NCI-H2196 (cell line): ENCODE measurements around the gene RPAP3.

Source experiments
- DNase-seq: peaks from one replicate; lab custom pipeline; 2025; ENCODE audit not compliant: unreplicated experiment; lab: John Stamatoyannopoulos, UW

Gene RPAP3

DNA sequence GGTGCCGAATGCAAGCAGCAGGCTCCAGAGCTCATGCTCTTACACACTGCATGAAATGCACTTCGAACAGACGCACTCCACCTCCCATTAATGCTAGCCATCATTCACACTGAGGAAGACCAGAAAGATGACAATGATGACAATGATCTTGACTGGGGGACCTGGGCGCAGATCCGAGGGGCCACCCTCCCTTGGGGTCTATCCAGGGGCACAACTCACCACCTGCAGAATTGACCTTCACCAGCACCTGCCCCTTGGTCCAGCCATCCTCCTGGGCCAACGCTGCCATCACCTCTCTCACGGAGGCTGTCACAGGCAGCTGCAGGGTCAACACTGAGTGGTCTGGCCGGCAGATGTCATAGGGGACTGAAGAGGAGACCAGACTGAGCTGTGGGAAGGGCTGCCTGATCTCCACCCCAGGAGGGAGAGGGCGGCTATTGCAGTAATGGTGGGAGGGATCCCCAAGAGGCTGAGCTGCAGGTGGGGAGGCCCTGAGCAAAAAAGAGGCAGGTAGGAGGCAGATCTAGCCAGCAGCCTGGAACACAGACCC lies 37.6 kb upstream of the RPAP3 start:
- no peak for DNase-seq

- DNase-seq = peak; percentile 34
Observed at GRCh38 chr12:47742253-47742825, 36.5 kb upstream of the RPAP3 start.

DNA sequence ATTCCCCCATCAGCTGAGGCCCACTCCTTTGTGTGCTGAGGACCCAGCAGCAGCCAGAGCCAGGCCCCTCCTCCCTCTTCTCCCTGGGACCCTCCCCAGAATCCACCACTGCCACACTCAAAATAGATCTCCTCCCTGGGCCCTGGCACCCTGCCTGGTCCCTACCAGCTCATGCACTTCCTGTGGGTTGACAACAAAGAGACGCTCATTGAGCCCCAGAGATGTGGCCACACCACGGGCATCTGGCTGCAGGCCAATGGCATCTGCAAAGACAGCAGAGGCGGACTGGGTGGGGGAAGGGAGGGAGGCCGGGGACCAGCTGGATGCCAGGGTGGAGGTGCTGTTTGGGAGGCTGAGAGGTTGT lies 35.5 kb upstream of the RPAP3 start:
- peak; percentile 96 for DNase-seq

DNA sequence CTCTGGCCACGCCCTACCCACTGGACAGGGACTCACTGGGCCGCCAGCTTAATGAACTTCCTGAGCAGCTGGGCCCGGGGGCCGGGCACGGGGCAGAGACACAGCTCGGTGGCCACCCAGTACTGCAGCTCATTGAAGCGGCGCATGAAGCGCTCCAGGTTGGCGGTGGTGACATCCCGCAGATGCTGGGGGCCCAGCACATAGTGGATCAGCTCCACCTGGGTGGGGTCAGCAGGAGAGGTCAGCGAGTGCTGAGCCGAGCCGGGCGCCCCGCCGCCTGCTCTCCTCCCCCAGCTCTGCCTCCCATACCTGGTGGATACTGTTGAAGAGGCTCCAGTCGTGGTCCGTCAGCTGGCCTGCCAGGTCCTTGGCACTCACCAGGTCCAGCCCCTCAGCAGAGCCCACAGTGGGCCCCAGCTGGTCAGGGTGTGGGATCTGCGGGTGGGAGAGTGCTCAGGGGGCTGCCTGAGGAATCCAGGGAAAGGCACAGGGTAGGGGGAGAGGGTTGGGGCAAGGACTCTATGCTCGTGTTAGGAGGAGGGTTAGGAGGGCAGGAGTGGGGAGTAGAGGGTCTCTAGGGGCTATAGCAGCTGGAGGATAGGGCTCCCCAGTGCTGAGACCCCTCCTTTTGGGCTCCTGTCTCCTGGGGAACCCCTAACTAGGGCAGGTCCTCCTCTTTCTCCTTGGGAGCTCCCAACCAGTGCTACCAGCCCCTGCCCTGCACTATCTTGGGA lies 34.9 kb upstream of the RPAP3 start:
- no peak for DNase-seq

GRCh38 chr12:47739979-47740378 lies 34.1 kb upstream of the RPAP3 start:
- DNase-seq = no peak

DNA sequence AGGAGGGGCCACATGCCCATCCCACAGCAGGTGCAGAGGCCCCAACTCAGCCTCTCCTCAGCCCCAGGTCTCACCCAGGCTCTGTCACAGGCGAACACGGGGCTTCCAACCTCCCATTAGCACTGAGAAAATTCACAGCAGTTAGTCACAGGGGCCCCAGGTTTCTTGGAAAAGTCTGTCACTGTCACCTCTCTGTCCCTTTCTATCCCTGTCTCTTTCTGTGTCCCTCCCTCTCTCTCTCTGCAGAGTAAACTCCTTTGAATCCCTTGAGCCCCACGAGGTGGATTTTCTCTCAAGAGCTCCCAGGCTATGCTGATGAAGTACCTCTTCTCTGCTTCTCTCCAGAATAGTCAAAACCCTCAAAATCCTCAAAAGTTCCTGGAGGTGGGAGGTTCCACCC lies 33.5 kb upstream of the RPAP3 start:
- no peak for DNase-seq

DNA sequence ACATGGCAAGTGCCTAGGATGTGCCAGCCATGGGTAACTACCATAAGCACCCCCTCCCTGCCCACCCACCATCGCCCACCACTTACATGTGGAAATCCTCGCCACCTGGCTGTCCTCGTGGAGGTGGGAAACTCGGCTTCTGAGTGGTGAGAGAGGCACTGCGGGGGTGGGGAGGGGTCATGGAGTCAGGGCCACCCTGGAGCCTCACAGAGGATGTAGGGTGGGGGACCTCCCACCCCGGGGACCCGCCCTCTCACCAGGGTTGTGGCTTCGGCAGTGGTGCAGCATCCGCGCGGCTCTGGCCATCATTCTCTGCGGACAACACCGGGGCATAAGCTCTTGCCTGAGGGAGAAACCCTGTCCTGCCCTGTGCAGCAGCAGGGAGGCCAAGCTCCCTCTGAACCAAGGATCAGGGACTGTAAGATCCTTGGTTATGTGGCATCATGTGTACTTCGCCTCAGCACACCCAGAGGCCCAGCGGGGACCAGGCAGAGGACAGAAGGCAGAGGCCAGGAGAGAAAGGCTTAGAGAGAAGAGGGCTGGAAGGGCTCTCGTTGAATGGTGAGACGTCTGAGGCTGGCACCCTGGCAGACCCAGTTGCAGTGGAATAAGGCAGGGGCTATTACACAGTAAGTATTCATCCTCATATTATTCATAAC lies 32.2 kb upstream of the RPAP3 start:
- DNase-seq = no peak

DNA sequence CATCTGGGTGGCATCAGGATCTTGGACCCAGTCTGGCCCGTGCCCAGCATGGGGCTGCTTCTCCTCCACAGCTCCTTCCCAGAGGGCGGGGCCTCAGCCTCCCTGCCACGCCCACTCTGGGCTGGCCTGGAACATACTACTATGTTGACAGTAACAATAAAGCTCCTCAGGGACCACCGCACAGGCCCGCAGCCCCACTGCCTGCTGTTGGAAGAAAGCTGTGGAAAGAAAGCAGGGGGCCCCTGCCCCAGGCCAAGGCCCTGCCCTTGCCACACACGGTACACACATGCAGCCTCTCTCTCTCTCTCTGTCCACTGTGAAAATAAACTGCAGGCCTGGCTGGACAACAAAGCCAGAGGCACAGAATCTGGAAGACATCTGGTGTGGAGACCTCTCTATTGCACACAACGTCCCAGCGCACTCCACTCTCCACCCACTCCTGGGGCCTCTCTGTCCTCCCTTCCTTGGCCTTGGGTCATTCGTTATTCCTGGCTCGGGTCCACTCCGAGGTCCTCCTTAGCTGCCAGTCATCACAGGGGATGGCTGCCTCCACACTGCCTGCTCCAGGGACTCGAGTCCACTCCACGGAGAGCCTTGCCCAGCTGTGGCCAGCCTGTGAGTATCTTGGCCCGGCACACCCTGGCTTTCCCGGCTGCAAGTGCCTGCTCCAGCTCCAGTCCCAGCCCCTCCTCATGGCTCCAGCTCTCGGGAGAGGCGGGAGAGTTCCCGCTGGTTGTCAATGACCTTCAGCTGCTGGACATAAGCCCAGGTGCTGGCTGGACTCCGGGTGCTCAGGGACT lies 31.2 kb upstream of the RPAP3 start:
- DNase-seq = no peak

- DNase-seq = no peak
Observed at GRCh38 chr12:47736216-47736615, 30.4 kb upstream of the RPAP3 start.

DNA sequence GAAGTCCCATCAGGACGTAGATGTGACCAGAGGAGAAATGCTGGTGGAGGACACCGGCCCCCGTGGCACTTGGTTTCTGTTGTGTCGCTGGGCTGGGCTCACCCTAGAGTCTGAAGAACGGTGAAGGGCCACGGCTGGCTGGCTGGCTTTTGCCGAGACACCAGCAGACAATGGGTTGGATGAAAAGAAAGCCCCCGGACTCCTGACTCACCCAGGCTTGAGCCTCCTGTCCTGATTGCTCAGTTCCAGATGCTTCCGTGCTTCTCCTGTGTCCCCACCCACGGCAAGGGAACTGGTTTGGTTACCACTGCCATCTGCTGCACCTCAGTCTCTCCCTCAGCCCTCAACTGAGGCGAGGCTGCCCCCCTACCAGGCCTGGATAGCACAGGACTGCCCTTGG lies 29.8 kb upstream of the RPAP3 start:
- DNase-seq = no peak

DNA sequence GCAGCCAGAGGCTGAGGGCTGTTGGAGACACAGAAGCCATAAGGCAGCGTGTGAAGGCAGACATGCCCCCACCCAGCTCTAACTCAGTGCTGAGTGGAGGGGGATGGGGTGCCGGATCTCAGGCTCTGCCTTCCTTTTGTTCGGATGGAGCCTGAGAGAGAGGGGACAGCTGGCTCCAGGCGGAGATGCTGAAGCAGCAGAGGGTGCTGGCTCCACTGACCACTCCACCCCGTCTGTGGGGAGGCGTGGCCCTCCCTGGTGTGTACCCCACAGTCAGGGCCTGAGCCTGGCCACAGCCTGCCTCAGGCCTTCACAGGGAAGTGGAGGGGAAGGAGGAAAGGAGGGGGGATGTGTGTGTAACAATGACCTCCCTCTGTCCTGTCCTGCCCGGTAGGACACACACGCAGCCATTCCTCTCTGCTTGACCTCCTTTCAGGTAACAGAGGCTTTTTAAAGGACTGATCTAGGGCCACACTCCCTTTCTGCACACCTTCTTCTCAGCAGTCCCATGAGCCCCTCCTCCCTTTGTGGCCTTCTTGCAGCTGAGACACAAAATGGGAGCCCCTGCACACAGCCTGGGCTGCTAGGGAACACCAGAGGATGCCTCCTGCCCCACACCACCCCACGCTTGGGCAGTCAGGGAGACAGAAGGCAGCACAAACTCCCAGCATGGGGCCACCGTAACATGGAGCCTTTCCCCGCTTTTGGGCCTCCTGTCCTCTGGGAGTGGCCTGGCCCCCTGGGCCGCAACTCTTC lies 29.1 kb upstream of the RPAP3 start:
- no peak for DNase-seq

DNA sequence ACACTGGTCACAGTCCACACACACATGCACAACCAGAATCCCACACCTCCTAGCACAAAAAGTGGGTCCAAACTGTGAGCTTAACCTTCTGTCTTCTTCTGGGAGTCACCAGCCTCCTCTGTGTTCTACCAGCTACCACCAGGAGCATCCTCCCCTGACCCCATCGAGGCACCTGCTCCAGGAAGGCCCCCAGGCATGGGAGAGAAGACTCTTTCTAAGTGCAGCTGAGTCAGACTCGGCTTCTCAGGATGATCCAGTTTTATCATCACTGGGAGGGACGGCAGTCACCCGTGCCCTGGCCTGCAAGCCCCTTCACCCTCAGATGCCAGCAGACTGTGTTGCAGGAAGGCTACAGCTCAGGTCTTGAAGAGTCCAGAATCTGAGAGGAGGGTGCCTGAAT lies 27.3 kb upstream of the RPAP3 start:
- no peak for DNase-seq

DNA sequence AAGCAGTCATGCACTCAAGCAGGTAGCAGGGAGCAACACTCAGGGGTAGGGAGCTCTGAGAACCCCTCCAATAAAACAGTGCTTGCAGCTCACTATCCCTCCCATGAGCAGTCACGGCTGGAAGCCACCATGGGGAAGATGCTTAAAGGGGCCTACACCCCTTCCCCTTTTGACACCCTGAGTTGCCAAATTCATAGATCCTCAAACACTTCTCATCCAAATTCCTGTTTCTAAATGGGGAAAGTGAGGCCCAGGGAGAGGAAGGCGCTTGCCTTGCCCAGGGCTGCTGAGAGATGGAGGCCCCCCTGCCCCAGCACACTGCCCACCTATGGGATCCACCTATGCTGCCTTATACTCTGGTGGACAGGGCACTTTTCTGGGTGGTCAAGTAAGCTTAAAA lies 26.7 kb upstream of the RPAP3 start:
- no peak for DNase-seq

GRCh38 chr12:47731723-47732122 lies 25.9 kb upstream of the RPAP3 start:
- no peak for DNase-seq

DNA sequence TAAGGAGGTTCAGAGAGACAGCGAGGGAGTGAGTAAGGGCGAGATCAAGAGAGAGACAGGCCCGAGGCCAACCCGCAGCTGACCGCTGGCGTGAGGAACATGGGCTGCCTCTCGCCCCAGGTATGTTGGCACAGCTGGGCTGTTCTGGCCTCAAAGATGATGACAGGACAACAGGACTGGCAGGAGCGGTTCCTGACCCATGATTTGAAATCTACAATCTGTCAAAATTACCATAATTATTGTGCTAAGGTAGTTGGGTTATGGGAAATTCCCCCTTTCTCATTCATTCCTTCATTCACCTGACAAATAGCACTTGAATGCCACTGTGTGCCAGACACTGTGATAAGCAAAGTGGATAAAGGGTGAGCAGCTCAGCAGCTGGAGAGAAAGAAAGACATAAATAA lies 24.5 kb upstream of the RPAP3 start:
- peak; percentile 55 for DNase-seq

- no peak for DNase-seq
Observed at GRCh38 chr12:47729233-47729632, 23.4 kb upstream of the RPAP3 start.

DNA sequence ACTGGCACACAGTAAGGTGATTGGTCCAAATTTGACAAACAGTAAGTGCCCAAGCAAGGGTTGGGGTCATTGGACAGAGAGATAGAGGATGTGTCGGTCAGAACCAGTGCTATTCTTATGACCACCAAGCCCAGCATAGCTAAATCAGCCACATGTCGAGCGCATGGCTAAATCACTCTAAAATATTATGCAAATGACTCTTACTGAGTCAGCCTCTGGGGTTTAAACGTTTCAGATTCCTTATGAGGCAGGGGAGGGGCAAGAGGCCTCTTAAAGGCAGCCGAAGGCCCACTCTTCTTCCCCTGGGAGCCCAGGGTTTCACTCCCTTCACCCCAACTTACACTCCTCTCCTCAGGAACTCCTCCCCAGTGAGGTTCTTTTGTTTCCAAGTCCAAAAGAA lies 20.1 kb upstream of the RPAP3 start:
- no peak for DNase-seq

DNA sequence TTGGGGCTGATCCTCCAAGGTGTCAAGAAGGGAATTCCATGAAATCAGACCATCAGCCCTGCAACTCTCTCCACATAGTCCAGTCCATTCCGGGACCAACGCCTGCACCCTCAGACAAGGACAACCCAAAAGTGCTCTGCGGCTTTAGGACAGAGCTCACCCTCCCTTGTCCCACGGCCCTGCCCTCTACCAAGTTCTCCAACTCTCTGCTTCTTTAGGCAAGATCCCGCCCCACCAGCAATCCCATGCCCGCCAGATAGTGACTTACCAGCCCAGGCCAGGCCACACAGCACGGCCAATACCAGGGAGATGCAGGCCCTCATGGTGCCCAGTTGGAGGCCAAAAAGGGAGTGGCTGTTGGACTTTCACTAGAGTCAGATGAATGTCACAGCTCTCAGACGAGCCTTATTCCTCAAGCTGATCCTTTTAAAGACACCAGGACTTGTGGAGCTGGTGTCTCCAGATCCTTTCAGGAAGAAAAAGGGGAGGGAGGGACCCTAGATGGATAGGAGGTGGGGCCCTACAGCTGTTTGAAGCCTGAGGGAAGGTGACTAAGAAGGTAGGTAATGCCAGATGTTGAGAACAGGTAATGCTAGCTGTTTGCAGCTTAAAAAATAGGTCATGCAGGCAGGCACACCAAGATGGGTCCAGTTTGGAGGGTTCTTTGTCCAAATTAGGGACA lies 19.4 kb upstream of the RPAP3 start, which contains the start of gene ENDOU:
TSS of gene ENDOU (minus strand) at position 400 of the 682 bp plus-strand sequence. CDS start at position 323, 77 bp downstream.
- no peak for DNase-seq

GRCh38 chr12:47722941-47723631 lies 17.3 kb upstream of the RPAP3 start:
- no peak for DNase-seq
